Measurements from ENCODE around the gene KCNMB3. TPM values are rescaled to one million over a fixed set of nuclear protein-coding genes. Genes with fewer than 3 reads are reported as not detected.
"Not testable (repeated sequence)": the region's sequence is repeated elsewhere in the genome, so short reads cannot be mapped to it uniquely, and the experiment has no call there.

The KCNMB3 gene
- total RNA-seq, 4 donors from 2014 or later, result 0.19 to 1.5 (median 0.87) TPM

- peak; percentile 20 to 90 for DNase-seq (ENCODE audit: low spot score in 2 of 2)
- TF ChIP-seq, protein P1, sequence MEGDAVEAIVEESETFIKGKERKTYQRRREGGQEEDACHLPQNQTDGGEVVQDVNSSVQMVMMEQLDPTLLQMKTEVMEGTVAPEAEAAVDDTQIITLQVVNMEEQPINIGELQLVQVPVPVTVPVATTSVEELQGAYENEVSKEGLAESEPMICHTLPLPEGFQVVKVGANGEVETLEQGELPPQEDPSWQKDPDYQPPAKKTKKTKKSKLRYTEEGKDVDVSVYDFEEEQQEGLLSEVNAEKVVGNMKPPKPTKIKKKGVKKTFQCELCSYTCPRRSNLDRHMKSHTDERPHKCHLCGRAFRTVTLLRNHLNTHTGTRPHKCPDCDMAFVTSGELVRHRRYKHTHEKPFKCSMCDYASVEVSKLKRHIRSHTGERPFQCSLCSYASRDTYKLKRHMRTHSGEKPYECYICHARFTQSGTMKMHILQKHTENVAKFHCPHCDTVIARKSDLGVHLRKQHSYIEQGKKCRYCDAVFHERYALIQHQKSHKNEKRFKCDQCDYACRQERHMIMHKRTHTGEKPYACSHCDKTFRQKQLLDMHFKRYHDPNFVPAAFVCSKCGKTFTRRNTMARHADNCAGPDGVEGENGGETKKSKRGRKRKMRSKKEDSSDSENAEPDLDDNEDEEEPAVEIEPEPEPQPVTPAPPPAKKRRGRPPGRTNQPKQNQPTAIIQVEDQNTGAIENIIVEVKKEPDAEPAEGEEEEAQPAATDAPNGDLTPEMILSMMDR (IDR thresholded peaks at IDR 0.05), result no peak
- no peak for TF ChIP-seq POLR2A (IDR thresholded peaks at IDR 0.05)
- intact Hi-C loops (cut with DNase I; ENCODE audit: low total_unique reads), result no loop called here
- 14 to 26% methylated on average over 43 to 51 of the region's 71 CpGs for WGBS, 2 donors
- H3K4me3 ChIP-seq (ENCODE audit: low read depth, poor library complexity, severe bottlenecking), result peak overlapping the region; percentile 52
Observed at GRCh38 chr3:179260949-179261765, 10.2 kb upstream of the KCNMB3 start.

DNA sequence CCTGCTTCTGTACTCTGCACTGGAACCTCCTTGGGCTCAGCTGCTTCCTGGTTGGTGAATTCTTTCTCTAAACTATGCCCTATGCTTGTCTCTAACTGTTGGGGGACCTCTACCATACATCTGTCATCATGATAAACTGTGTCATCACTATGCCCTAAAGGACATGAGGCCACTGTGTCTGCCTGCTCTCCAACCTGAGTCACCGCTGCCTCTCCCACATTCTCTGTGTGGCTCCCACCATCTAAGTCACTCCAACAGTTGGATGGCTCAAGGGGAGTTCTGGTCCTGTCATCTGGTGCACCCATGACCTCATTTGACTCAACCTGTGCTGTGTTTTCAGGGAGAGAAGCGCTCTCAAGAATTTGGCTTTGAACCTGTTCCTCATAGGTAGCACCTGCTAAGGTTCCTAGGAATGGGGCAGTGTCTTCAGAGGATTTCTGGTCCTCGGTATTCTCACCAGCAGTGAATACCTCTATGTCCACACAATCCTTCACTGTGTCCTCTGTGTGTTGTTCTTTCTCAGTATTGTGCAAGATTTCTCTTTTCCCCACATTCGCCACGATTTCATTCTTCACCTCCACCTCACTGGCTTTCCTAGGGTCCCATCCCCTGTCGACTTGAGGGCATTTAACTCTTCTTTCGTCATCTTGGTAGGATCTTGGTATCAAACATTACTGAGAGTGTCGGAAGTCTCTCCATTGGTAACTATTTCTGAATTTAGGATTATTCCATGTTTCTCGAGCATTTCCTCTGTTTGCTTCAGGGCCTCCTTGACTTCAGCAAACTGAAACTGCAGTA, 9.2 kb upstream of the KCNMB3 start:
- WGBS, 2 donors, result 96 to 98% methylated on average over 9 of the region's 9 CpGs

DNA sequence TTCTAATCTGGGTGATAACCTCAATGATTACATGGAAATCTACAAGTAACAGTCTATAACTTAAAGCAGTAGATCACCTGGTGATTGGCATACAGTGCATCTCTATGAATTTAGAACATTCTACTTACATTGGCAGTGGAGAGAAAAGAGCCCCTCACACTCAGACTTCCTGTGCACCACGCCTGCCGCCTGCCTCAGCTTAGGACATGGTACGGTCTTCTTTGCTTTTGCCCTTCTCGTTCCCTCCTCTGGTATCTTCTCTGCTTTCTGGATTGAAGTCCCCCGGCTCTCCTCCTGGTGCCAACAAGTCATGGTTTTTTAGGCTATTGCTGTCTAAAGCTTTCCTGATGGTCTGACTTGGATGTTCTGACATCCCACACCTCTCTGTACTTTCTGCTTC, 7.9 kb upstream of the KCNMB3 start:
- no peak for DNase-seq (ENCODE audit: low spot score in 2 of 2)
- TF ChIP-seq POLR2A (IDR thresholded peaks at IDR 0.05), result no peak
- TF ChIP-seq, protein P1 (IDR thresholded peaks at IDR 0.05), result no peak
- no peak overlapping the region for H3K4me3 ChIP-seq (ENCODE audit: low read depth, poor library complexity, severe bottlenecking)
- intact Hi-C loops (cut with DNase I; ENCODE audit: low total_unique reads), result no loop called here
- 76 to 88% methylated on average over 5 of the region's 5 CpGs for WGBS, 2 donors

More for the DNA sequence above, 9.2 kb upstream of the KCNMB3 start:
- intact Hi-C loops (cut with DNase I; ENCODE audit: low total_unique reads); DNase-seq (ENCODE audit: low spot score in 2 of 2); H3K4me3 ChIP-seq (ENCODE audit: low read depth, poor library complexity, severe bottlenecking): not testable (repeated sequence)

GRCh38 chr3:179257742-179258141, 6.8 kb upstream of the KCNMB3 start:
- H3K4me3 ChIP-seq (ENCODE audit: low read depth, poor library complexity, severe bottlenecking); intact Hi-C loops (cut with DNase I; ENCODE audit: low total_unique reads); DNase-seq (ENCODE audit: low spot score in 2 of 2): not testable (repeated sequence)
- 96 to 98% methylated on average over 11 of the region's 11 CpGs for WGBS, 2 donors

- 85 to 100% methylated on average over 2 of the region's 2 CpGs for WGBS, 2 donors
- intact Hi-C loops (cut with DNase I; ENCODE audit: low total_unique reads), result no loop called here
- DNase-seq (ENCODE audit: low spot score in 2 of 2), result no peak
- no peak overlapping the region for H3K4me3 ChIP-seq (ENCODE audit: low read depth, poor library complexity, severe bottlenecking)
- no peak for TF ChIP-seq POLR2A (IDR thresholded peaks at IDR 0.05)
- TF ChIP-seq, protein P1 (IDR thresholded peaks at IDR 0.05), result no peak
Observed at GRCh38 chr3:179256813-179257212, 5.9 kb upstream of the KCNMB3 start.

- intact Hi-C loops (cut with DNase I; ENCODE audit: low total_unique reads), result no loop called here
- TF ChIP-seq, protein P1 (IDR thresholded peaks at IDR 0.05), result no peak
- no peak for TF ChIP-seq POLR2A (IDR thresholded peaks at IDR 0.05)
- DNase-seq (ENCODE audit: low spot score in 2 of 2), result no peak
- no peak overlapping the region for H3K4me3 ChIP-seq (ENCODE audit: low read depth, poor library complexity, severe bottlenecking)
- 93 to 94% methylated on average over 3 of the region's 3 CpGs for WGBS, 2 donors
Observed at GRCh38 chr3:179247289-179248015, 3.5 kb downstream of the KCNMB3 start.
